NCI-H524 (cell line): ENCODE data around the gene NFE2L1.

Experiments
- DNase-seq, 2 experiments: peaks; one replicate each; lab custom pipeline; 2025; lab: John Stamatoyannopoulos, UW

Gene NFE2L1

DNA sequence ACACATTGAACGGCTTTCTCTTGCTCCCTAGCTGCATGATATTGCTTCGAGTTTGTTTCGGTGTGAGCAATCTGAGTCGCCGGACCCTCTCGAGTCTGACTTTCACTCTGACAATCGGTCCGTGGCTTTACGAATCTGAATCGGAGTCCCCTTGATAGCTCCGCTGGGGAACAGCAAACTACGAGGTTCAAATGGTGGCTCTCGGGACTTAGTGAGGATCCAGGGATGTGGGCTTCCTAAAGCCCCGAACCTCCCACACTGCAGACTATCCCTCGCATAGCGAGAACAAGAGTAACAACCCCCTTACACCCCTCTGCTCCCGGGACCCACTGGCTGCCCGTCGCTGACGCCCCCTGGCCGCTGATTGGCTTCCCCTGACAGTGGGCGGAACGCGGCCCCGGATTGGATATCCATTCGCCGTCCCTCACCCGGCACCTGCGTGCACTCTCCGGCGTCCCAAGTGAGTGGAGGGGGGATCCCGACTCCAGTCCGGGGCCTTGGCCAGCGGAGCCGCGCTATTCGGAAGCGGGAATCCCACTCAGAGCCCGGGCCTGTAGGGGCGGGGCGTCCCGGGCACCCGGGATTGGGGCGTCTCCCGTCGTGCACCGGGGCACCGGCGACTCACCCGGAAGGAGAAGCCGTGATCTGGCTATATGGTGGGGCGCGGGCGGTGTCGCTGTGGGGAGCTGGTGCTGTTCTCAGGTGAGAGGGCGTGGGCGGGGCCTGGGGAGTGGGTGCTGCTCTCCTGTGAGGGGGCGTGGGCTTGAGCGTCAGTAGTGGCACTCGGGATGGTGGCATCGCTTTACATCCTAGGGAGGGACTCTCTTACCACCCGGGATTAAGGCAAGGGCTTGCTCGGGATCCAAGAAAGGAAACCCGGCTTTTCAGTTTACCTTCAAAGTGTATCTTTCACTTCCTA lies 59.2 kb downstream of the NFE2L1 start, which contains the start of gene SNX11:
TSS of gene SNX11 (plus strand) at position 630 of the 919 bp plus-strand sequence. CDS start 4,278 bp downstream, outside the sequence.
- peak; percentile 90 to 95 for DNase-seq

DNA sequence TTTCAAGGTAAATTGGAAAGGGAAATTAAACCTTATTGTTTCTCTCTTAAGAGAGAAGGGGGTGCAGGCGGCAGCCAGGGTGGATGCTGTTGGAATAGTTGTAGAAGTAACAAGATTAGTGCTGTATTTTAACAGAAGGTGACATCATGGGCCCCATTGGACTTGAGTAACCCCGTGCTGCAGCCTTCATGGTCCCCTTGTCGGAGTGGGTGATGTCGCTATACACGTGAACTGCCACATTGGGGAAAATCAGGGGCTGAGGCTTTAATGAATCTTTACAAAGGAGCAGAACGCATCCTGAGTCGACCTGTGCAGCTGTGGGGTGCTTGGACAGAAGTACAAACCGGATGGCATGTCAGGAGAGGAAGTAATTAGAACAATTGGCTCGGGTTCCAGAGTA lies 62.6 kb downstream of the NFE2L1 start:
- no peak for DNase-seq
